IgD-negative memory B cell (primary cell): Measurements from ENCODE around the gene ZNF268. TPM values are rescaled to one million over a fixed set of nuclear protein-coding genes. Genes with fewer than 3 reads are reported as not detected.
"Not testable (repeated sequence)": the region's sequence is repeated elsewhere in the genome, so short reads cannot be mapped to it uniquely, and the experiment has no call there.

Source experiments
- H3K27ac Mint-ChIP-seq, 3 donors: one replicate each; pipeline ENCODE4 v1.8.0; 2020 to 2022; ENCODE audit warnings: mild to moderate bottlenecking in 3 of 3, mixed read lengths in 3 of 3, moderate library complexity in 1 of 3
- H3K27me3 Mint-ChIP-seq: one replicate; pipeline ENCODE4 v1.8.0; 2021; ENCODE audit warnings: mixed read lengths
- H3K36me3 Mint-ChIP-seq: one replicate; pipeline ENCODE4 v1.8.0; 2020; ENCODE audit warnings: mild to moderate bottlenecking, mixed read lengths
- H3K4me1 Mint-ChIP-seq, 3 donors: one replicate each; pipeline ENCODE4 v1.8.0; 2020 to 2022; ENCODE audit warnings: mixed read lengths in 3 of 3, mild to moderate bottlenecking in 1 of 3
- H3K4me3 Mint-ChIP-seq, 4 donors: one replicate each; pipeline ENCODE4 v1.8.0; 2020 to 2022; ENCODE audit warnings: mild to moderate bottlenecking in 4 of 4, mixed read lengths in 4 of 4, moderate library complexity in 3 of 4
- H3K9me3 Mint-ChIP-seq, 3 donors: one replicate each; pipeline ENCODE4 v1.8.0; 2020 to 2021; ENCODE audit warnings: mixed read lengths in 3 of 3, mild to moderate bottlenecking in 1 of 3
- polyA plus RNA-seq: library from polyadenylated mRNA; unstranded; fragments of 300-500 nt; fragmentation: Illumina TruSeq; gene quantifications from one replicate; pipeline ENCODE4 v1.2.3, GENCODE V29; 2021

The ZNF268 gene
- polyA plus RNA-seq, 1 donor from 2014 or later: 20.4 TPM

- H3K9me3 Mint-ChIP-seq: peaks cover 4 to 9% (median 7%) of the 10 kb centered on the region in 3 donors
- H3K27ac Mint-ChIP-seq: no peak overlapping the region
- H3K36me3 Mint-ChIP-seq: no peaks in the 10 kb centered on the region
- peaks cover 2% of the 10 kb centered on the region for H3K27me3 Mint-ChIP-seq
- no peaks in the 10 kb centered on the region for H3K4me1 Mint-ChIP-seq
- H3K4me3 Mint-ChIP-seq: no peak overlapping the region
Observed at GRCh38 chr12:133236556-133236955, 55.3 kb downstream of the ZNF268 start.

DNA sequence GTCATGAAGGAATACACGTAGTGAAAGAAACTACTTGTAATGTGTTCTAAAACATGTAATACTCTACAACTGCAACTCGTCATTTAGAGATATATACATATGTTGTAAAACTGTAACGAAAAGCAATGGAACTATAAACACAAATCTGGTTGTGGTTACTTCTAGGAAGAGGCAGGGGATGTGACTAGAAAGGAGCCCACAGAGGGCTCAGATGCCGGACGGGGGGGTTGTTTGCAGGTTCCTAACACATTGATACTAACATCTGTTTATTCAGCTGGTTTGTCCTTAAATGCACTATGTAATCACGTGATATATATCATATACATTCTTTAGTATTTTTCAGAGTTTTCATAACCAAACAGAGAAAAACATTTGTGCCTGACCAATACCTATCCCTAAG is 70.4 kb downstream of the ZNF268 start:
- Mint-ChIP-seq H3K27me3 (no peaks in the 10 kb centered on the region), H3K36me3 (no peaks in the 10 kb centered on the region), H3K27ac (no peak overlapping the region), H3K9me3 (peaks cover 12 to 40% (median 19%) of the 10 kb centered on the region in 3 donors), H3K4me3 (no peak overlapping the region), H3K4me1 (peaks cover 0 to 6% (median 2%) of the 10 kb centered on the region in 3 donors)

- H3K36me3 Mint-ChIP-seq, H3K4me1 Mint-ChIP-seq, H3K4me3 Mint-ChIP-seq, H3K27ac Mint-ChIP-seq, H3K27me3 Mint-ChIP-seq: not testable (repeated sequence)
- H3K9me3 Mint-ChIP-seq: peaks cover 10 to 33% (median 12%) of the 10 kb centered on the region in 3 donors
Observed at GRCh38 chr12:133255833-133256232, 74.5 kb downstream of the ZNF268 start.

- Mint-ChIP-seq H3K27me3 (no peaks in the 10 kb centered on the region), H3K27ac (no peak overlapping the region), H3K9me3 (peaks cover 10 to 29% (median 12%) of the 10 kb centered on the region in 3 donors)
Observed at GRCh38 chr12:133256321-133256720, 75.0 kb downstream of the ZNF268 start.

DNA sequence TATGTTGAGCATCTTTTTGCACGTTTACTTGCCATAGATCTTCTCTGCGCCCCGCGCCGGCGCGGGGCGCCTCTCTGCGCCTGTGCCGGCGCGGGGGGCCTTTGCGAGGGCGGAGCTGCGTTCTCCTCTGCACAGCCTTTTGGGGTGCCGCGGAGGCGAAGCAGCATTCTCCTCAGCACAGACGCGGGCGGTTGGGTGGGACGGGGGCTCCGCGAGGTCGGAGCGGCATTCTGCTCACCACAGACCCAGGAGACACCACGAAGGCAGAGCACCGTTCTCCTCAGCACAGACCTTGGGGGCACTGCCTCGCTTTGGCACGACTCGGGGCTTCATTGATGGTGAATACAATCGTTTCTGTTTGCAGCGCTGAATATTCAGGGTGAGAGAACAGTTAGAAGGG is 82.9 kb downstream of the ZNF268 start:
- H3K36me3 Mint-ChIP-seq: no peaks in the 10 kb centered on the region
- H3K27me3 Mint-ChIP-seq: no peaks in the 10 kb centered on the region
- no peaks in the 10 kb centered on the region for H3K4me1 Mint-ChIP-seq
- no peak overlapping the region for H3K27ac Mint-ChIP-seq
- H3K9me3 Mint-ChIP-seq: peaks cover 0 to 2% (median 0%) of the 10 kb centered on the region in 3 donors
- H3K4me3 Mint-ChIP-seq: no peak overlapping the region

More at GRCh38 chr12:133256321-133256720, 75.0 kb downstream of the ZNF268 start:
- H3K36me3 Mint-ChIP-seq: no peaks in the 10 kb centered on the region
- H3K4me1 Mint-ChIP-seq: peaks cover 0 to 6% (median 2%) of the 10 kb centered on the region in 3 donors
- no peak overlapping the region for H3K4me3 Mint-ChIP-seq

Other genes with a start within 250 kb of the ZNF268 start
- gene ZNF605, start 225.2 kb upstream of the ZNF268 start, polyA plus RNA-seq: 3.6 TPM
- gene ZNF26, start 195.1 kb upstream of the ZNF268 start, polyA plus RNA-seq: 14.4 TPM
- 25.1 TPM for gene ZNF84, start 144.0 kb upstream of the ZNF268 start, polyA plus RNA-seq
- gene ZNF140, start 100.6 kb upstream of the ZNF268 start, polyA plus RNA-seq: 20.5 TPM
- gene ZNF891, start 51.2 kb upstream of the ZNF268 start, polyA plus RNA-seq: 0.63 TPM
- 11.0 TPM for gene ZNF10, start 50.9 kb upstream of the ZNF268 start, polyA plus RNA-seq
- gene ANHX, start 54.4 kb downstream of the ZNF268 start, polyA plus RNA-seq: not detected